B cell (primary cell): Measurements from ENCODE around the gene RASD1.

ENCODE experiments used
- CTCF ChIP-seq: fragments of 200-600 bp; IDR thresholded peaks from one replicate; pipeline ENCODE4 v1.8.0; 2022; ENCODE audit warnings: antibody characterized with exemption, mild to moderate bottlenecking
- EZH2 ChIP-seq: IDR thresholded peaks from 2 replicates; pipeline ENCODE4 v1.6.1; 2012; ENCODE audit warnings: borderline replicate concordance, low read depth, mild to moderate bottlenecking, moderate library complexity, low read length; ENCODE audit not compliant: insufficient read depth, poor library complexity, severe bottlenecking

- TF ChIP-seq CTCF: no peak
- TF ChIP-seq EZH2: no peak
Observed at GRCh38 chr17:17463821-17464220, 32.4 kb downstream of the RASD1 start.
